GM23338 (cell line): Measurements from ENCODE around the gene MAPK1. TPM values are rescaled to one million over a fixed set of nuclear protein-coding genes. Genes with fewer than 3 reads are reported as not detected.
A peak's percentile ranks its signal among the peaks of the same experiment; 100 is the strongest.

ENCODE experiments used
- ATAC-seq: fragments of 200-7000 bp; cut with Tn5 transposase; 3 replicates; pipeline ENCODE4 v1.9.1; 2020
- DNase-seq: peaks from one replicate; pipeline ENCODE4 v3.0.0-alpha.2; 2015; ENCODE audit warnings: low spot score
- H2AFZ ChIP-seq: fragments of 200-600 bp; sonication (generic); 2 replicates; pipeline ENCODE4 v1.8.0; 2016; ENCODE audit warnings: antibody characterized with exemption, mild to moderate bottlenecking, moderate library complexity
- H3F3A ChIP-seq: fragments of 200-600 bp; sonication (generic); replicated peaks from 2 replicates; pipeline ENCODE4 v1.8.0; 2017; ENCODE audit warnings: antibody characterized with exemption, mixed run types, low read depth
- H3K27ac ChIP-seq: fragments of 200-600 bp; sonication (generic); 2 replicates; pipeline ENCODE4 v1.6.1; 2016; ENCODE audit warnings: low read depth
- H3K27me3 ChIP-seq: fragments of 200-600 bp; sonication (generic); 2 replicates; pipeline ENCODE4 v1.8.0; 2016; ENCODE audit warnings: mild to moderate bottlenecking, mixed run types, moderate library complexity; ENCODE audit not compliant: insufficient read depth
- H3K36me3 ChIP-seq: fragments of 200-600 bp; sonication (generic); 2 replicates; pipeline ENCODE4 v1.8.0; 2016; ENCODE audit warnings: mild to moderate bottlenecking; ENCODE audit not compliant: insufficient read depth
- H3K4me1 ChIP-seq: fragments of 200-600 bp; sonication (generic); 2 replicates; pipeline ENCODE4 v1.8.0; 2016; ENCODE audit warnings: mild to moderate bottlenecking, moderate library complexity; ENCODE audit not compliant: insufficient read depth
- H3K4me2 ChIP-seq: fragments of 200-600 bp; sonication (generic); 2 replicates; pipeline ENCODE4 v1.7.1; 2017; ENCODE audit warnings: mixed run types
- H3K4me3 ChIP-seq: fragments of 200-600 bp; sonication (generic); 2 replicates; pipeline ENCODE4 v1.6.1; 2016; ENCODE audit warnings: mixed run types
- H3K79me2 ChIP-seq: fragments of 200-600 bp; sonication (generic); replicated peaks from 2 replicates; pipeline ENCODE4 v1.8.0; 2017; ENCODE audit warnings: mild to moderate bottlenecking; ENCODE audit not compliant: insufficient read depth
- H3K9me2 ChIP-seq: fragments of 200-600 bp; sonication (generic); 2 replicates; pipeline ENCODE4 v1.8.0; 2017; ENCODE audit not compliant: insufficient read depth
- H4K20me1 ChIP-seq: fragments of 200-600 bp; sonication (generic); replicated peaks from 2 replicates; pipeline ENCODE4 v1.8.0; 2017; ENCODE audit warnings: mild to moderate bottlenecking; ENCODE audit not compliant: insufficient read depth
- H3K27ac Mint-ChIP-seq: 2 replicates; pipeline ENCODE4 v1.8.0; 2020; ENCODE audit warnings: inconsistent platforms, mild to moderate bottlenecking, moderate library complexity, mixed read lengths
- H3K27me3 Mint-ChIP-seq: 3 replicates; pipeline ENCODE4 v1.8.0; 2022; ENCODE audit warnings: low read depth, mild to moderate bottlenecking, moderate library complexity, mixed read lengths, inconsistent platforms; ENCODE audit not compliant: insufficient read depth, poor library complexity
- H3K36me3 Mint-ChIP-seq: 3 replicates; pipeline ENCODE4 v1.8.0; 2021; ENCODE audit warnings: low read depth, mild to moderate bottlenecking, inconsistent platforms, moderate library complexity, mixed read lengths
- H3K4me1 Mint-ChIP-seq: 3 replicates; pipeline ENCODE4 v1.8.0; 2020; ENCODE audit warnings: mild to moderate bottlenecking, inconsistent platforms, mixed read lengths
- H3K4me3 Mint-ChIP-seq: 3 replicates; pipeline ENCODE4 v1.8.0; 2021; ENCODE audit warnings: moderate library complexity, mild to moderate bottlenecking, inconsistent platforms, mixed read lengths
- H3K9me3 Mint-ChIP-seq: 3 replicates; pipeline ENCODE4 v1.8.0; 2020; ENCODE audit warnings: moderate library complexity, mild to moderate bottlenecking, inconsistent platforms, mixed read lengths
- CREB1 ChIP-seq: fragments of 250-450 bp; sonication (Bioruptor Pico); IDR thresholded peaks from 2 replicates; pipeline ENCODE4 v1.5.0; 2020; ENCODE audit warnings: low read depth, mild to moderate bottlenecking, moderate library complexity
- EZH2 ChIP-seq: fragments of 200-600 bp; sonication (generic); IDR thresholded peaks from one replicate; pipeline ENCODE4 v1.8.0; 2017; ENCODE audit warnings: antibody characterized with exemption, mild to moderate bottlenecking, low read depth; ENCODE audit not compliant: unreplicated experiment
- EZH2phosphoT487 ChIP-seq: fragments of 200-600 bp; sonication (generic); IDR thresholded peaks from one replicate; pipeline ENCODE4 v1.8.1; 2018; ENCODE audit warnings: antibody characterized with exemption; ENCODE audit not compliant: unreplicated experiment
- JUNB ChIP-seq: IDR thresholded peaks from one replicate; pipeline ENCODE4 v1.6.1; 2016; ENCODE audit warnings: antibody characterized with exemption; ENCODE audit not compliant: unreplicated experiment
- NANOG ChIP-seq: IDR thresholded peaks from 2 replicates; pipeline ENCODE4 v1.6.1; 2016; ENCODE audit warnings: antibody characterized with exemption, borderline replicate concordance
- POLR2AphosphoS5 ChIP-seq: IDR thresholded peaks from 2 replicates; pipeline ENCODE4 v1.6.1; 2016; ENCODE audit warnings: antibody characterized with exemption, low read depth
- STAT1 ChIP-seq: IDR thresholded peaks from one replicate; pipeline ENCODE4 v1.6.1; 2016; ENCODE audit warnings: antibody characterized with exemption; ENCODE audit not compliant: unreplicated experiment
- ZNF114 ChIP-seq: fragments of 250-450 bp; sonication (Bioruptor Pico); IDR thresholded peaks from 2 replicates; pipeline ENCODE4 v1.5.0; 2020; ENCODE audit warnings: mild to moderate bottlenecking, moderate library complexity
- ZNF331 ChIP-seq: fragments of 250-450 bp; sonication (Bioruptor Pico); IDR thresholded peaks from 2 replicates; pipeline ENCODE4 v1.5.0; 2020; ENCODE audit warnings: low read depth, mild to moderate bottlenecking, moderate library complexity
- polyA plus RNA-seq: library from polyadenylated mRNA; unstranded; fragments of >200 nt; fragmentation: Nextera tagmentation; extraction: Ambion mirVana; gene quantifications from 2 replicates; pipeline ENCODE4 v1.2.1, GENCODE V29; 2016
- total RNA-seq: library from RNA; depleted of rRNA; stranded (reverse); fragments of >200 nt; shearing (Covaris generic); gene quantifications from 2 replicates; pipeline ENCODE4 v1.2.3, GENCODE V29; 2014
- TF ChIP-seq, protein P1 (sequence below): fragments of 250-450 bp; sonication (Bioruptor Pico); IDR thresholded peaks from 2 replicates; pipeline ENCODE4 v1.5.0; 2020; ENCODE audit warnings: mild to moderate bottlenecking, moderate library complexity
- TF ChIP-seq, protein P2 (sequence below): IDR thresholded peaks from one replicate; pipeline ENCODE4 v1.6.1; 2018; ENCODE audit warnings: antibody characterized with exemption; ENCODE audit not compliant: unreplicated experiment
- TF ChIP-seq, protein P3 (sequence below): IDR thresholded peaks from 2 replicates; pipeline ENCODE4 v1.6.1; 2016; ENCODE audit warnings: antibody characterized with exemption
- TF ChIP-seq, protein P4 (sequence below), 2 experiments: fragments of 200-600 bp in 1 of 2; sonication (generic) in 1 of 2; conservative IDR thresholded peaks; 2 replicates each; pipeline versions ENCODE4 v1.5.1 to v1.6.1; 2016 to 2017; ENCODE audit warnings: antibody characterized with exemption in 2 of 2, low read depth in 2 of 2, mild to moderate bottlenecking in 2 of 2, moderate library complexity in 1 of 2

The MAPK1 gene
- total and polyA plus RNA-seq, 2 experiments from 2014 or later: 17.4 to 77.5 TPM

DNA sequence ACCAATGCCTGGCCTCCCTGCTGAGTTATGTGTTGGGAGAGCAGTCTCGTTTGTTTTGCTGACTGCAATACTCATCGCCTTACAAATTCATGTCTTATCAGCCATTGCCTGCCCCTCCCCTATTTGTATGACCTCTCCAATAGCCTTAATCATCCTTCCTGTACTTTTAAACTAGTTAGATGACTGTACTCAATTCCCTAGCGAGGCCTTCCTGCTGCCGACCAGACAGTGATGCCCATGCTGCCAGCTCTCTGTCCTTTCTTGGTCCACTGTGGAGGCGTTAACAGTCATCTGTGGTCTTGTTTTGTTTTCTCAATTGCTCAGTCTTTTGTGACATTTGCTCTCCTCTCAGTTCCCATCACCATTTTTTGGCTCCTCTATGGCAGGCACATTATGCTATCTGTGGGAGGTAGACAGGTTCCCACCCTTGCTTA lies 111.6 kb downstream of the MAPK1 start:
- Mint-ChIP-seq H3K4me1 (peaks cover 8% of the 10 kb centered on the region; the same call in 2 of the 3 replicates), H3K36me3 (peaks cover 11% of the 10 kb centered on the region), H3K4me3 (no peak overlapping the region), H3K9me3 (no peaks in the 10 kb centered on the region), H3K27ac (no peak overlapping the region), H3K27me3 (peaks cover 12% of the 10 kb centered on the region)
- Histone ChIP-seq H3K79me2 (no peaks in the 10 kb centered on the region), H3K4me3 (no peak overlapping the region), H3K27ac (peak overlapping the region; percentile 72; the same call in 1 of the 2 replicates), H3K36me3 (no peaks in the 10 kb centered on the region), H3K4me2 (no peak overlapping the region), H3K4me1 (no peaks in the 10 kb centered on the region), H4K20me1 (0 out of 2 replicates have a peak, but pooled peaks cover 12% of the 10 kb centered on the region), H3K27me3 (no peaks in the 10 kb centered on the region), H2AFZ (no peak overlapping the region), H3F3A (peaks cover 6% of the 10 kb centered on the region; the same call in 1 of the 2 replicates), H3K9me2 (no peaks in the 10 kb centered on the region)
- TF ChIP-seq, protein P1, sequence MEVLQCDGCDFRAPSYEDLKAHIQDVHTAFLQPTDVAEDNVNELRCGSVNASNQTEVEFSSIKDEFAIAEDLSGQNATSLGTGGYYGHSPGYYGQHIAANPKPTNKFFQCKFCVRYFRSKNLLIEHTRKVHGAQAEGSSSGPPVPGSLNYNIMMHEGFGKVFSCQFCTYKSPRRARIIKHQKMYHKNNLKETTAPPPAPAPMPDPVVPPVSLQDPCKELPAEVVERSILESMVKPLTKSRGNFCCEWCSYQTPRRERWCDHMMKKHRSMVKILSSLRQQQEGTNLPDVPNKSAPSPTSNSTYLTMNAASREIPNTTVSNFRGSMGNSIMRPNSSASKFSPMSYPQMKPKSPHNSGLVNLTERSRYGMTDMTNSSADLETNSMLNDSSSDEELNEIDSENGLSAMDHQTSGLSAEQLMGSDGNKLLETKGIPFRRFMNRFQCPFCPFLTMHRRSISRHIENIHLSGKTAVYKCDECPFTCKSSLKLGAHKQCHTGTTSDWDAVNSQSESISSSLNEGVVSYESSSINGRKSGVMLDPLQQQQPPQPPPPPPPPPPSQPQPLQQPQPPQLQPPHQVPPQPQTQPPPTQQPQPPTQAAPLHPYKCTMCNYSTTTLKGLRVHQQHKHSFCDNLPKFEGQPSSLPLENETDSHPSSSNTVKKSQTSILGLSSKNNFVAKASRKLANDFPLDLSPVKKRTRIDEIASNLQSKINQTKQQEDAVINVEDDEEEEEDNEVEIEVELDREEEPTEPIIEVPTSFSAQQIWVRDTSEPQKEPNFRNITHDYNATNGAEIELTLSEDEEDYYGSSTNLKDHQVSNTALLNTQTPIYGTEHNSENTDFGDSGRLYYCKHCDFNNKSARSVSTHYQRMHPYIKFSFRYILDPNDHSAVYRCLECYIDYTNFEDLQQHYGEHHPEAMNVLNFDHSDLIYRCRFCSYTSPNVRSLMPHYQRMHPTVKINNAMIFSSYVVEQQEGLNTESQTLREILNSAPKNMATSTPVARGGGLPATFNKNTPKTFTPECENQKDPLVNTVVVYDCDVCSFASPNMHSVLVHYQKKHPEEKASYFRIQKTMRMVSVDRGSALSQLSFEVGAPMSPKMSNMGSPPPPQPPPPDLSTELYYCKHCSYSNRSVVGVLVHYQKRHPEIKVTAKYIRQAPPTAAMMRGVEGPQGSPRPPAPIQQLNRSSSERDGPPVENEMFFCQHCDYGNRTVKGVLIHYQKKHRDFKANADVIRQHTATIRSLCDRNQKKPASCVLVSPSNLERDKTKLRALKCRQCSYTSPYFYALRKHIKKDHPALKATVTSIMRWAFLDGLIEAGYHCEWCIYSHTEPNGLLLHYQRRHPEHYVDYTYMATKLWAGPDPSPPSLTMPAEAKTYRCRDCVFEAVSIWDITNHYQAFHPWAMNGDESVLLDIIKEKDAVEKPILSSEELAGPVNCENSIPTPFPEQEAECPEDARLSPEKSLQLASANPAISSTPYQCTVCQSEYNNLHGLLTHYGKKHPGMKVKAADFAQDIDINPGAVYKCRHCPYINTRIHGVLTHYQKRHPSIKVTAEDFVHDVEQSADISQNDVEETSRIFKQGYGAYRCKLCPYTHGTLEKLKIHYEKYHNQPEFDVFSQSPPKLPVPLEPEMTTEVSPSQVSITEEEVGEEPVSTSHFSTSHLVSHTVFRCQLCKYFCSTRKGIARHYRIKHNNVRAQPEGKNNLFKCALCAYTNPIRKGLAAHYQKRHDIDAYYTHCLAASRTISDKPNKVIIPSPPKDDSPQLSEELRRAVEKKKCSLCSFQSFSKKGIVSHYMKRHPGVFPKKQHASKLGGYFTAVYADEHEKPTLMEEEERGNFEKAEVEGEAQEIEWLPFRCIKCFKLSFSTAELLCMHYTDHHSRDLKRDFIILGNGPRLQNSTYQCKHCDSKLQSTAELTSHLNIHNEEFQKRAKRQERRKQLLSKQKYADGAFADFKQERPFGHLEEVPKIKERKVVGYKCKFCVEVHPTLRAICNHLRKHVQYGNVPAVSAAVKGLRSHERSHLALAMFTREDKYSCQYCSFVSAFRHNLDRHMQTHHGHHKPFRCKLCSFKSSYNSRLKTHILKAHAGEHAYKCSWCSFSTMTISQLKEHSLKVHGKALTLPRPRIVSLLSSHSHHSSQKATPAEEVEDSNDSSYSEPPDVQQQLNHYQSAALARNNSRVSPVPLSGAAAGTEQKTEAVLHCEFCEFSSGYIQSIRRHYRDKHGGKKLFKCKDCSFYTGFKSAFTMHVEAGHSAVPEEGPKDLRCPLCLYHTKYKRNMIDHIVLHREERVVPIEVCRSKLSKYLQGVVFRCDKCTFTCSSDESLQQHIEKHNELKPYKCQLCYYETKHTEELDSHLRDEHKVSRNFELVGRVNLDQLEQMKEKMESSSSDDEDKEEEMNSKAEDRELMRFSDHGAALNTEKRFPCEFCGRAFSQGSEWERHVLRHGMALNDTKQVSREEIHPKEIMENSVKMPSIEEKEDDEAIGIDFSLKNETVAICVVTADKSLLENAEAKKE: no peak
- TF ChIP-seq EZH2phosphoT487 (no peak), POLR2AphosphoS5 (no peak), CREB1 (CRISPR knock-in tag) (no peak), STAT1 (no peak), JUNB (no peak), ZNF114 (no peak), NANOG (no peak), EZH2 (no peak), ZNF331 (CRISPR knock-in tag) (no peak)
- TF ChIP-seq, protein P2, sequence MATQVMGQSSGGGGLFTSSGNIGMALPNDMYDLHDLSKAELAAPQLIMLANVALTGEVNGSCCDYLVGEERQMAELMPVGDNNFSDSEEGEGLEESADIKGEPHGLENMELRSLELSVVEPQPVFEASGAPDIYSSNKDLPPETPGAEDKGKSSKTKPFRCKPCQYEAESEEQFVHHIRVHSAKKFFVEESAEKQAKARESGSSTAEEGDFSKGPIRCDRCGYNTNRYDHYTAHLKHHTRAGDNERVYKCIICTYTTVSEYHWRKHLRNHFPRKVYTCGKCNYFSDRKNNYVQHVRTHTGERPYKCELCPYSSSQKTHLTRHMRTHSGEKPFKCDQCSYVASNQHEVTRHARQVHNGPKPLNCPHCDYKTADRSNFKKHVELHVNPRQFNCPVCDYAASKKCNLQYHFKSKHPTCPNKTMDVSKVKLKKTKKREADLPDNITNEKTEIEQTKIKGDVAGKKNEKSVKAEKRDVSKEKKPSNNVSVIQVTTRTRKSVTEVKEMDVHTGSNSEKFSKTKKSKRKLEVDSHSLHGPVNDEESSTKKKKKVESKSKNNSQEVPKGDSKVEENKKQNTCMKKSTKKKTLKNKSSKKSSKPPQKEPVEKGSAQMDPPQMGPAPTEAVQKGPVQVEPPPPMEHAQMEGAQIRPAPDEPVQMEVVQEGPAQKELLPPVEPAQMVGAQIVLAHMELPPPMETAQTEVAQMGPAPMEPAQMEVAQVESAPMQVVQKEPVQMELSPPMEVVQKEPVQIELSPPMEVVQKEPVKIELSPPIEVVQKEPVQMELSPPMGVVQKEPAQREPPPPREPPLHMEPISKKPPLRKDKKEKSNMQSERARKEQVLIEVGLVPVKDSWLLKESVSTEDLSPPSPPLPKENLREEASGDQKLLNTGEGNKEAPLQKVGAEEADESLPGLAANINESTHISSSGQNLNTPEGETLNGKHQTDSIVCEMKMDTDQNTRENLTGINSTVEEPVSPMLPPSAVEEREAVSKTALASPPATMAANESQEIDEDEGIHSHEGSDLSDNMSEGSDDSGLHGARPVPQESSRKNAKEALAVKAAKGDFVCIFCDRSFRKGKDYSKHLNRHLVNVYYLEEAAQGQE: no peak
- TF ChIP-seq, protein P3, sequence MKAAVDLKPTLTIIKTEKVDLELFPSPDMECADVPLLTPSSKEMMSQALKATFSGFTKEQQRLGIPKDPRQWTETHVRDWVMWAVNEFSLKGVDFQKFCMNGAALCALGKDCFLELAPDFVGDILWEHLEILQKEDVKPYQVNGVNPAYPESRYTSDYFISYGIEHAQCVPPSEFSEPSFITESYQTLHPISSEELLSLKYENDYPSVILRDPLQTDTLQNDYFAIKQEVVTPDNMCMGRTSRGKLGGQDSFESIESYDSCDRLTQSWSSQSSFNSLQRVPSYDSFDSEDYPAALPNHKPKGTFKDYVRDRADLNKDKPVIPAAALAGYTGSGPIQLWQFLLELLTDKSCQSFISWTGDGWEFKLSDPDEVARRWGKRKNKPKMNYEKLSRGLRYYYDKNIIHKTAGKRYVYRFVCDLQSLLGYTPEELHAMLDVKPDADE: no peak
- TF ChIP-seq, protein P4, sequence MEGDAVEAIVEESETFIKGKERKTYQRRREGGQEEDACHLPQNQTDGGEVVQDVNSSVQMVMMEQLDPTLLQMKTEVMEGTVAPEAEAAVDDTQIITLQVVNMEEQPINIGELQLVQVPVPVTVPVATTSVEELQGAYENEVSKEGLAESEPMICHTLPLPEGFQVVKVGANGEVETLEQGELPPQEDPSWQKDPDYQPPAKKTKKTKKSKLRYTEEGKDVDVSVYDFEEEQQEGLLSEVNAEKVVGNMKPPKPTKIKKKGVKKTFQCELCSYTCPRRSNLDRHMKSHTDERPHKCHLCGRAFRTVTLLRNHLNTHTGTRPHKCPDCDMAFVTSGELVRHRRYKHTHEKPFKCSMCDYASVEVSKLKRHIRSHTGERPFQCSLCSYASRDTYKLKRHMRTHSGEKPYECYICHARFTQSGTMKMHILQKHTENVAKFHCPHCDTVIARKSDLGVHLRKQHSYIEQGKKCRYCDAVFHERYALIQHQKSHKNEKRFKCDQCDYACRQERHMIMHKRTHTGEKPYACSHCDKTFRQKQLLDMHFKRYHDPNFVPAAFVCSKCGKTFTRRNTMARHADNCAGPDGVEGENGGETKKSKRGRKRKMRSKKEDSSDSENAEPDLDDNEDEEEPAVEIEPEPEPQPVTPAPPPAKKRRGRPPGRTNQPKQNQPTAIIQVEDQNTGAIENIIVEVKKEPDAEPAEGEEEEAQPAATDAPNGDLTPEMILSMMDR (conservative IDR thresholded peaks at IDR 0.05; ENCODE audit: low read depth in 2 of 2): no peak
- ATAC-seq (no peak), DNase-seq (no peak)
